D721Med (cell line): ENCODE data around the gene BAG3.

Experiments
- DNase-seq: peaks from one replicate; pipeline ENCODE4 v3.0.0; 2011; ENCODE audit warnings: low spot score; ENCODE audit not compliant: insufficient read length
- FAIRE-seq: peaks from 2 replicates; lab custom pipeline; 2011; peaks lifted over from hg19 to GRCh38; lab: Jason Lieb, UNC
- CTCF ChIP-seq: IDR thresholded peaks from 2 replicates; pipeline ENCODE4 v1.5.1; 2012; ENCODE audit warnings: mild to moderate bottlenecking, control low read depth; ENCODE audit not compliant: insufficient read depth; ENCODE audit errors: missing control alignments

Gene BAG3

DNA sequence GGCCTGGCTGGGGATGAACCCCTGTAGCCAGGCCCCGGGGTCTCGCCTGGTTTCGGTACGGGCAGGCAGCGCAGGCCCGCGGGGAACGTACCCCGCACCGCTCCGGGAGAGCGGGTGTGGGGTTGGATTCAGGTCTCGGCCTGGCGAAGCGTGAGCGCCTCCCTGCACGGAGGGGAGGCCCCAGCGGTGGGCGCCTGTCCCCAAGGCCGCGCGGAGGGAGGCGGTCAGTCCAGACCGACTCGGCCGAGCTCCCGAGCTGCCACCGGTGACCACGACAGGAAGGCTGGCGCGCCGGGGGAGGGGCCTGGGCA lies 74.3 kb downstream of the BAG3 start:
- no peak for FAIRE-seq
- no peak for TF ChIP-seq CTCF

DNA sequence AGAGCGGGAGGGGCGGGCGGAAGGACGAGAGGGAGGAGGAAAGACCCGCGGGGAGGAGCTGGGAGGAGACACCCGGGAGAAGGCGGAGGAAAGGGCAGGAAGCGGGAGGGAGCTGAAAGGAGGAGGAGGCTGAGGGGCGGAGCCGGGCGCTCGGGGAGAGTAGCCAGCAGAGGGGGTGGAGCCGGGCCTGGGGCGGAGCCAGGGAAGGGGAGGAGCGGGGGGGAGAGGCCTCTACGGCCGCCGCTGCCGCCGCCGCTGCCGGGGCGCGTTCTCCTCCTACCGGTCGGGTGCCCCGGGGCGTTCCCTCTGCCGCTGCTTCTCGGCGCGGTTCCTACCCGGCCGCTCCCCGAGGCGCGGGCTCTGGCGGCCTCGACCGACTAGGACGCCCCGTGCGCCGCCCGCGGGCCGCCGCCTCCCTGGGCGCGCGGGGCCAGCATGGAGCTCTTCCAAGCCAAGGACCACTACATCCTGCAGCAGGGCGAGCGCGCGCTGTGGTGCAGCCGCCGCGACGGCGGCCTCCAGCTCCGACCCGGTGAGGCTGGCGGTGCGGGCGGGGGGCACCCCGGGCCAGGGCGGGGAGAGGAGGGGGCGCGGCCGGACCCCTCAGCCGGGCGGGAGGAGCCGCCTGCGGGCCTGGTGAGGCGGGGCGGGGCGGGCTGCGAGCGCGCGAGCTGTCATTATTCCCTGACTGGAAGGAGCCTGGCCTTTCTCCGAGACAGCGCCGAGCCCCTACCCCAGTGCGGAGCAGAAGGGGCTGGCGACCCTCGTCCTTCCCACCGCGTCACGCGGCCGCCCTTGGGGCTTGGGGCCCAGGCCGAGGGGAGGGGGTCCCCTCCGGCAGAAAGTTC lies 74.9 kb downstream of the BAG3 start, which contains the start of gene INPP5F:
Gene INPP5F (plus strand): TSS at position 223 of the 848 bp plus-strand sequence. CDS start 213 bp downstream, at position 436.
- no peak for TF ChIP-seq CTCF
- no peak for FAIRE-seq
- DNase-seq: peak; percentile 83

More for the DNA sequence above, 74.3 kb downstream of the BAG3 start:
- DNase-seq: no peak

DNA sequence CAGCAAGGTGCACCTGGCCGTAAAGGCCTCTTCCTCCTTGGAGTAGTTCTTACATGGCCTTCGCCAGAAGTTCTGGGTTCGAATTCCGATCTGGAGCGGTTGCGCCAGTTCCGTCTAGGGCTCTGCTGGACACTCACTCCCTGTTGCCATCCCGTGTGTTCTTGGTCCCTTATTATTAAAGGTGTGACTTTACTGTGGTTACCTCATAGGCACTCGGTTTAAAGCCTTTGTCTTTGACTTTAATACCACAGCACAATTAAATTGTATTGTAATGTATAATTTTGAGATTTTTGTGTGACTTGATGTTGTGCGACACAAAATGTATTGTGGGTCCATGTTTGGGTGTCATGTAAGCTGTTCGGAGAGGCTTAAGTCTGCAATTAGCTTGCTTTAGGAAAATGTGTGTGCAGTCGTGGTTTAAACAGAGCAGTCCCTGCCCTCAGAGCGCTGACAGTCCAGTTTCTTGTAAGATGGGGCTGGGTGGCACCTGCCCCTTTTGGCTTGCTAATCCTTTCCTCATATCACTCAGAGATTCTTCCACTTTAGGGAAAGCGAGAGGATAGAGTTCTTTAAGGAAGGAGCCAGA lies 75.6 kb downstream of the BAG3 start:
- TF ChIP-seq CTCF: no peak
- DNase-seq (no peak), FAIRE-seq (no peak)
